H1 (cell line): ENCODE data around the gene KLHDC8B. TPM values are rescaled to one million over a fixed set of nuclear protein-coding genes. Genes with fewer than 3 reads are reported as not detected.

Source experiments
- BACH1 ChIP-seq: IDR thresholded peaks from 2 replicates; pipeline ENCODE4 v1.6.1; 2012; ENCODE audit warnings: low read length, improper control_type of control experiment
- BCL11A ChIP-seq, 2 experiments: IDR thresholded peaks; one replicate each; pipeline ENCODE4 v1.6.1; 2011; ENCODE audit warnings: low read depth in 2 of 2, low read length in 2 of 2, mild to moderate bottlenecking in 2 of 2
- BRCA1 ChIP-seq: IDR thresholded peaks from 2 replicates; pipeline ENCODE4 v1.6.1; 2012; ENCODE audit warnings: low read depth, low read length, improper control_type of control experiment
- CBX8 ChIP-seq: fragments of 300-800, 300-1000 bp; sonication (generic); IDR thresholded peaks from 2 replicates; pipeline ENCODE4 v1.7.1; 2016; ENCODE audit warnings: low read depth, low read length, borderline replicate concordance
- CHD2 ChIP-seq: IDR thresholded peaks from 2 replicates; pipeline ENCODE4 v1.6.1; 2012; ENCODE audit warnings: low read length, improper control_type of control experiment
- EZH2 ChIP-seq: fragments of 200-600 bp; sonication (generic); IDR thresholded peaks from 2 replicates; pipeline ENCODE4 v1.7.1; 2012; ENCODE audit warnings: low read depth, mild to moderate bottlenecking, moderate library complexity, low read length, inconsistent platforms; ENCODE audit not compliant: severe bottlenecking
- FOSL1 ChIP-seq: IDR thresholded peaks from 2 replicates; pipeline ENCODE4 v1.6.1; 2011; ENCODE audit warnings: mild to moderate bottlenecking, low read depth, low read length, moderate library complexity; ENCODE audit not compliant: insufficient read depth
- JUN ChIP-seq: IDR thresholded peaks from 2 replicates; pipeline ENCODE4 v1.6.1; 2011; ENCODE audit warnings: low read depth, mild to moderate bottlenecking, improper control_type of control experiment, low read length
- JUND ChIP-seq: IDR thresholded peaks from 2 replicates; pipeline ENCODE4 v1.6.1; 2011; ENCODE audit warnings: mild to moderate bottlenecking, improper control_type of control experiment, low read length
- KDM4A ChIP-seq: IDR thresholded peaks from one replicate; pipeline ENCODE4 v1.7.1; 2012; ENCODE audit warnings: low read depth, mild to moderate bottlenecking, moderate library complexity, low read length, inconsistent platforms; ENCODE audit not compliant: severe bottlenecking
- MAFK ChIP-seq: IDR thresholded peaks from 2 replicates; pipeline ENCODE4 v1.6.1; 2012; ENCODE audit warnings: low read depth, mild to moderate bottlenecking, improper control_type of control experiment, low read length
- MAX ChIP-seq: IDR thresholded peaks from 2 replicates; pipeline ENCODE4 v1.6.1; 2012; ENCODE audit warnings: inconsistent platforms
- POLR2AphosphoS5 ChIP-seq: IDR thresholded peaks from 2 replicates; pipeline ENCODE4 v1.6.1; 2011; ENCODE audit warnings: low read depth, low read length
- RAD21 ChIP-seq, 2 experiments: IDR thresholded peaks in 1 of 2; conservative IDR thresholded peaks in 1 of 2; 2 replicates each; pipeline ENCODE4 v1.6.1; 2011; ENCODE audit warnings: low read depth in 2 of 2, low read length in 2 of 2, improper control_type of control experiment in 1 of 2, inconsistent platforms in 1 of 2, mild to moderate bottlenecking in 1 of 2, moderate library complexity in 1 of 2
- RBBP5 ChIP-seq: IDR thresholded peaks from 2 replicates; pipeline ENCODE4 v1.7.1; 2012; ENCODE audit warnings: low read depth, mild to moderate bottlenecking, inconsistent platforms, low read length, moderate library complexity, borderline replicate concordance
- SP4 ChIP-seq: IDR thresholded peaks from 2 replicates; pipeline ENCODE4 v1.6.1; 2012; ENCODE audit warnings: low read length, inconsistent platforms
- SRF ChIP-seq: IDR thresholded peaks from 2 replicates; pipeline ENCODE4 v1.6.1; 2011; ENCODE audit warnings: mild to moderate bottlenecking, low read depth, low read length, moderate library complexity
- SUZ12 ChIP-seq: fragments of 200-600 bp; sonication (generic); IDR thresholded peaks from 2 replicates; pipeline ENCODE4 v1.6.1; 2012; ENCODE audit warnings: mild to moderate bottlenecking, inconsistent platforms, low read length, moderate library complexity, mixed read lengths
- TAF7 ChIP-seq: optimal IDR thresholded peaks from 2 replicates; pipeline ENCODE3; 2011; ENCODE audit warnings: low read depth, mild to moderate bottlenecking, inconsistent platforms, low read length, moderate library complexity, borderline replicate concordance
- TCF12 ChIP-seq: IDR thresholded peaks from 2 replicates; pipeline ENCODE4 v1.6.1; 2011; ENCODE audit warnings: low read depth, mild to moderate bottlenecking, low read length
- ZNF274 ChIP-seq: IDR thresholded peaks from 2 replicates; pipeline ENCODE4 v1.7.0; 2012; ENCODE audit warnings: low read length, borderline replicate concordance; ENCODE audit errors: extremely low read depth
- polyA plus RNA-seq, 7 experiments: library from polyadenylated mRNA; depleted of rRNA in 3 of 7; stranded (reverse) in 5 of 7; unstranded in 2 of 7; fragments of >200 nt in 5 of 7; fragments of 200-250 nt in 2 of 7; gene quantifications; 1 replicate in 5 of 7; 2 replicates in 1 of 7; 4 replicates in 1 of 7; pipeline versions ENCODE4 v1.2.1 to v1.2.3, GENCODE V29; 2011 to 2013; ENCODE audit warnings: missing spikeins in 2 of 7, mixed read lengths in 2 of 7
- total RNA-seq: library from RNA; stranded (reverse); fragmentation: NEBNext Ultra II Directional; extraction: Animal tissue kit (Norgen Biotek cat#: 25700); gene quantifications from 2 replicates; pipeline ENCODE4 v1.2.1, GENCODE V29; 2021

KLHDC8B gene
- total and polyA plus RNA-seq, 2 of the 8 experiments (the other 6 are each of a cell fraction or from before 2014, with no cell fraction given): 15.8 to 21.3 TPM

- TF ChIP-seq JUND (no peak), CHD2 (0 out of 2 replicates have a peak, but pooled peaks have one; percentile 10), MAX (peak; percentile 62), KDM4A (peak; percentile 33), SRF (no peak), RBBP5 (no peak; the same call in 1 of the 2 replicates), BACH1 (no peak), MAFK (no peak), CBX8 (no peak), SP4 (no peak), EZH2 (no peak), TAF7 (peak; percentile 36), JUN (no peak), FOSL1 (no peak), TCF12 (no peak), POLR2AphosphoS5 (no peak; the same call in 1 of the 2 replicates), SUZ12 (no peak), BRCA1 (no peak), RAD21 (IDR thresholded peaks at IDR 0.05 in 1 of 2, conservative IDR thresholded peaks at IDR 0.05 in 1 of 2; ENCODE audit: low read depth in 2 of 2, low read length in 2 of 2) (no peak), BCL11A (IDR thresholded peaks at IDR 0.05; ENCODE audit: low read depth in 2 of 2, low read length in 2 of 2) (no peak), ZNF274 (no peak)
Measured at GRCh38 chr3:49165771-49166751, 5.3 kb upstream of the KLHDC8B start, which contains the start of gene CCDC71 (continued).
